ENCODE results near the gene FUT6. TPM values are rescaled to one million over a fixed set of nuclear protein-coding genes. Genes with fewer than 3 reads are reported as not detected.

The FUT6 gene
- total and polyA plus RNA-seq, 4 donors, result 0.67 to 2.6 (median 1.9) TPM; not detected in 1

GRCh38 chr19:5865772-5866171 is 26.3 kb upstream of the FUT6 start:
- 84 to 92% methylated on average over 11 of the region's 11 CpGs for whole genome bisulfite sequencing, 2 donors

GRCh38 chr19:5864725-5865486 is 25.4 kb upstream of the FUT6 start:
- no peak for ATAC-seq (ENCODE audit: insufficient read depth, low FRiP score)
- no peak for DNase-seq
- 81 to 88% methylated on average over 14 of the region's 14 CpGs for WGBS, 2 donors

More at GRCh38 chr19:5865772-5866171, 26.3 kb upstream of the FUT6 start:
- Histone ChIP-seq H3K4me1 (ENCODE audit: control insufficient read depth in 5 of 5, insufficient read depth in 5 of 5, low read length in 5 of 5) (no peaks in the 10 kb centered on the region), H3K4me3 (no peak overlapping the region), H3K9me3 (ENCODE audit: control insufficient read depth in 4 of 4, insufficient read depth in 3 of 4, low read length in 3 of 4) (no peaks in the 10 kb centered on the region), H3K36me3 (ENCODE audit: control insufficient read depth in 4 of 4, insufficient read depth in 4 of 4, low read length in 4 of 4) (no peaks in the 10 kb centered on the region), H3K9ac (ENCODE audit: insufficient read depth in 1 of 2, low read length in 2 of 2) (no peak overlapping the region), H3K27me3 (ENCODE audit: control insufficient read depth in 3 of 3, insufficient read depth in 3 of 3, low read length in 2 of 3) (no peaks in the 10 kb centered on the region), H3K27ac (ENCODE audit: low read depth in 1 of 2, low read length in 1 of 2) (no peak overlapping the region)
- no peak for ATAC-seq (ENCODE audit: insufficient read depth, low FRiP score)
- DNase-seq, result no peak
- no peak for TF ChIP-seq CTCF (IDR thresholded peaks at IDR 0.05; ENCODE audit: control extremely low read depth, extremely low read depth)

GRCh38 chr19:5864013-5864720 is 24.7 kb upstream of the FUT6 start:
- no peak overlapping the region for H3K27ac ChIP-seq (ENCODE audit: low read depth in 1 of 2, low read length in 1 of 2)
- H3K9me3 ChIP-seq (ENCODE audit: control insufficient read depth in 4 of 4, insufficient read depth in 3 of 4, low read length in 3 of 4), result no peaks in the 10 kb centered on the region
- no peaks in the 10 kb centered on the region for H3K27me3 ChIP-seq (ENCODE audit: control insufficient read depth in 3 of 3, insufficient read depth in 3 of 3, low read length in 2 of 3)
- no peaks in the 10 kb centered on the region for H3K36me3 ChIP-seq (ENCODE audit: control insufficient read depth in 4 of 4, insufficient read depth in 4 of 4, low read length in 4 of 4)
- no peaks in the 10 kb centered on the region for H3K4me1 ChIP-seq (ENCODE audit: control insufficient read depth in 5 of 5, insufficient read depth in 5 of 5, low read length in 5 of 5)
- no peak for TF ChIP-seq CTCF (IDR thresholded peaks at IDR 0.05; ENCODE audit: control extremely low read depth, extremely low read depth)
- DNase-seq (no peak), ATAC-seq (ENCODE audit: insufficient read depth, low FRiP score) (no peak)
- H3K4me3 ChIP-seq, result no peak overlapping the region
- 83 to 90% methylated on average over 9 of the region's 9 CpGs for WGBS, 2 donors
- no peak overlapping the region for H3K9ac ChIP-seq (ENCODE audit: insufficient read depth in 1 of 2, low read length in 2 of 2)

More at GRCh38 chr19:5864725-5865486, 25.4 kb upstream of the FUT6 start:
- H3K27ac ChIP-seq (ENCODE audit: low read depth in 1 of 2, low read length in 1 of 2), result no peak overlapping the region
- H3K9me3 ChIP-seq (ENCODE audit: control insufficient read depth in 4 of 4, insufficient read depth in 3 of 4, low read length in 3 of 4), result no peaks in the 10 kb centered on the region
- no peaks in the 10 kb centered on the region for H3K36me3 ChIP-seq (ENCODE audit: control insufficient read depth in 4 of 4, insufficient read depth in 4 of 4, low read length in 4 of 4)
- no peak overlapping the region for H3K9ac ChIP-seq (ENCODE audit: insufficient read depth in 1 of 2, low read length in 2 of 2)
- no peaks in the 10 kb centered on the region for H3K4me1 ChIP-seq (ENCODE audit: control insufficient read depth in 5 of 5, insufficient read depth in 5 of 5, low read length in 5 of 5)
- no peak overlapping the region for H3K4me3 ChIP-seq
- TF ChIP-seq CTCF (IDR thresholded peaks at IDR 0.05; ENCODE audit: control extremely low read depth, extremely low read depth), result no peak
- H3K27me3 ChIP-seq (ENCODE audit: control insufficient read depth in 3 of 3, insufficient read depth in 3 of 3, low read length in 2 of 3), result no peaks in the 10 kb centered on the region
